HG02884 (cell line): ENCODE results near the gene CCNB2.
"Not testable (repeated sequence)": the region's sequence is repeated elsewhere in the genome, so short reads cannot be mapped to it uniquely, and the experiment has no call there.

Source experiments
- ATAC-seq: cut with Tn5 transposase; IDR thresholded peaks from one replicate; pipeline ENCODE4 v1.9.1; 2021; ENCODE audit warnings: mild to moderate bottlenecking, moderate library complexity; ENCODE audit not compliant: unreplicated experiment

The CCNB2 gene

DNA sequence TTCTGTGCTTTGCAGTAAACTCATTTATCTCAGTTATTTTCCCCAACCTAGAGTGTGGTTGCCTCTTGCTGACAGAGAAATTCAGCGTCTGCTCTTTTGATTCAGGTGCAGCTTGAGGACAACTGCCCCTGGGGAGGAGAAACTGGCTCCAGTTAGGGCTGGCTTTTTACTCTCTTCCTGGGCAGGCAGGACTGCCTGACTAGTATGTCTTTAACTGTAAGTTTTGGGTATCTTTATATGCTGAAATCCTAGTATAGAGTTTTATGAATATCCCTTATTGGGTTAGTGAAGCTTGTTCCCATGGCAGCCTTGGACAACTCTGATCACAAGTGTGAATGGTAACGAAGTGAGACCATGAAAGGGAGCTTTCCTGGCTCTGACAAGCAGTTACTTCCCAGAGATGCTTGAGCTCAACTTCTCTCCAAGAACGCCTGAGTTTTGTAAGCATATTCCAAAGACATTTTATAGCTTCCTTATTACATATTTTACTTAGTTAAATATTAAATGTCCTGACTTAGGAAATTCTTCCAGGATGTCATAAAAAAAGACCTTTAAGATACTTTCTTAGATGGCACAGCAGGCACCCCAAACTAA is 27.1 kb downstream of the CCNB2 start:
- ATAC-seq: no peak

DNA sequence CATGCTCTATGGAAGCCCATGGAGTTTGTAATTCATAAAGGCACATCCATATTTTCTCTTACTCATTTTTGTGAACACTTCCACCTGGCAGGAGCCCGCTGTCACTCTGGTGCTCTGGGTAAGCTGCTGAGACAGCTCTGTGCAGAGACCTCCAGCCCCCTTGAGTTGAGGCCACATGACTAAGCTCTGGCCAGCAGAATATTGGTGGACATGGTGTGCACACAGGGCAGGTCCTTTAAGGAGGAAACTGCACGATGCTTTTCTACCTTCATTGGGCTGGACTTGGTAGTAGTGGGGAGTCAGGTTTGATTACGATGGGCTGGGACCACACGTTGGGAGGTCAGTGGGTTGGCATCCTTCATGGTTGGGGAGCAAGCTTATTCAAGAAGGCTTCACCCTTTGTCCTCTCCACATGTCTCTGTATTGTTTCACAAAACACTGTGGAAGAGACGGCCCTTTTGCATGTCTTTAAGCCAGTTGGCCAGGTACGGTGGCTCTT is 29.0 kb downstream of the CCNB2 start:
- ATAC-seq: no peak

DNA sequence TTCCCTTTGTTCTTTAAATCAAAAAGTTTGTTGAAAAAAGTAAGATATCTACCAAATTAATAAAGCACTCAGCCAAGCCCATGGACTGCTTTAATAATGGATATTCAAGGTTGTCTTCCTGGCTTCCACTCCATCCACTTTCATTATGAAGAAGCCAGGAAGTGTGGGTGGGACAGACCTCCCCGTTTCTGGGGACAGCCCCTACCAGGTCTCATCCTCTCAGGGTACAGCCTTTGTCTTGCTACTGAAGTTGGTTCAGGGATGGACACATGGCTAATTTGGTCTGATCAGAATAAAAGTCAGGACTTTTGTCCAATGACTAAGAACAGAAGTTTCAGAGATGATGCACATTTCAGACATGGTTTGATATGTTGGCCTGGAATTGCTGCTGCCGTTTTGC is 32.6 kb downstream of the CCNB2 start:
- ATAC-seq: no peak

DNA sequence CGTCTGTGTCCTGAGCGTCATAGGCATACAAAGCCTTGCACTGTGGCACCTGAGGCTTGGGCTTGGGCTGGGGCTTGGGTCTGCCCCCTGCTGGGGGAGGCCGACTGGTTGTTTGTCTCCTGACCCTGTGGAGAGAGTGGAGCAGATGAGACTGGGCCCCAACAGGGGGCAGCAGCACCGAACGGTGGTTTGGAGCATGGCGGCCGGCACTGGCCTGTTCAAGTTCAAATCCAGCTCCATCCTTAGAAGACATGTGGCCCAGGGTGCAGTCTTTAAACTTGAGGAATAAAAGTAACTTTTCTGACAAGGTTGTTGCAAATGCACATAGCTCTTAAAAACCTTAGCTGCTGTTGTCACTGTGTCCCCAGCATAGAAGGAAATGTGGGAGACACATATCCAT is 33.3 kb downstream of the CCNB2 start:
- ATAC-seq: no peak

DNA sequence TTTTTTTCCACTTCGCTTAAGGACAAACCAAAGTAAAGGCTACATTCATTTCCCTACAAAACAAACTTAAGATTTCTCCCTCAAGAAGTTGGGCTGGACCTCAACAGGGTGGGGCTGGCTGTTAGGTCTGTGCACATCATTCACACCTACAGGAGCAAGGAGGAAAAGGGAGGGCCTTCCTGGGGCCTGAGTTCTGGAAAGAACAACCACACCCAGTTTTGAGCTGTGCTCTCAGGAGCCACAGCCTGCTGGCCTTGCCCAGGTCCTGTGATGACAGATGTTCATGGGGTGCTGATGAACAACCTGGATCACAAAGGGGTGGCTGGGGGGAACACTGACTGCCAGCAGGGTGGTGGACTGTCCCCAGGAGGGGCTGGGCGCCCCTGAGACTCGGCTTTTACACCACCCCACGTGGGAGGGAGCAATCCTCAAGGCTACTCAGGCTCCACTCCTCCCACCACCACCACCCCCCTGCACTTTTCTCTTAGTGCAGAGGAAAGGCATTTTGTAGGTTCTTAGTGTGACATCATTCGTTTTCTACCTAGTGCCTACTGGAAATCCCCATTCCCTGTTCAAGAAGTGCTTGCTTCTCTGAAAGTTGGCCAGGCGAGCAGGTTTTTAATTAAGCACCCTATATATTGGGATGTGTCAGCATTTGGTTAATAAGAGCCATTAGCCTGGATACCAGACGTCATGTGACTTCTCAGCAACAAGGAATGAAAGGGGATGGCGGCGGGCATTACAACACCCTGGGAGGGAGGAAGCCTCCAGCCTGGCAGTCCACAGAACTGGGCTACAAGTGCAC is 35.7 kb downstream of the CCNB2 start:
- no peak for ATAC-seq

DNA sequence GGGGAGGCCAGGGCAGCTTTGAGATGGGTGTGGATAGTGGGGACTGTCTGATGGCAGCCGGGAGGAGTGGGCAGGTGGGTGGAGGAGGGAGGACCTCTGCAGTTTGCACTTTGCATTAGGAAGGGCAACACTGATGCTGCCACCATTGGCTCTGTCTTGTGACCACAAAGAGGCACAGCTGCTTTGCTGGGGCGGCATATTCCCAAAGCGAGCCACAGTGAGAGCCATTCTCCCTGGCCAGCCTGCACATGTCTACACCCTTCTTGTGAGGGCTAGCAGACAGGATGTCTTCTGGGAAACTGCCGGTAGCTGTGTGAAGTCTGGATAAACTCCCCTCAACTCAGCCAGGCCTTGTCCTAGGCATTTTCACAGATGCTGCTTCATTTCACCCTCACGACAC is 38.3 kb downstream of the CCNB2 start:
- no peak for ATAC-seq

DNA sequence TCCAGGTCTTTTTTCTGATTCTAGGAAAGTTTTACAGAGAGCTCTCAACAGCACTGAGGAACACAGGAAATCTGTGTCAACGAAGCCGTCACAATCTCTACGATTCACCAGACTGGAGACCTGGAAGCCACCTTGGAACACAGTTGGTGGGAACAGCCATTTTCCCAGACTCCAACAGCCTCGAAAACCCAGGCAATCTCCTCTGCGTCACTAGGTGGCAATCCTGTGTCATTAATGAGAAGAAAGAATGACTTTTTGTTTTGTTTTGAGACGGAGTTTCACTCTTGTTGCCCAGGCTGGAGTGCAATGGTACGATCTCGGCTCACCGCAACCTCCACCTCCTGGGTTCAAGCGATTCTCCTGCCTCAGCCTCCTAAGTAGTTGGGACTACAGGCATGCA is 39.6 kb downstream of the CCNB2 start:
- ATAC-seq: not testable (repeated sequence)

DNA sequence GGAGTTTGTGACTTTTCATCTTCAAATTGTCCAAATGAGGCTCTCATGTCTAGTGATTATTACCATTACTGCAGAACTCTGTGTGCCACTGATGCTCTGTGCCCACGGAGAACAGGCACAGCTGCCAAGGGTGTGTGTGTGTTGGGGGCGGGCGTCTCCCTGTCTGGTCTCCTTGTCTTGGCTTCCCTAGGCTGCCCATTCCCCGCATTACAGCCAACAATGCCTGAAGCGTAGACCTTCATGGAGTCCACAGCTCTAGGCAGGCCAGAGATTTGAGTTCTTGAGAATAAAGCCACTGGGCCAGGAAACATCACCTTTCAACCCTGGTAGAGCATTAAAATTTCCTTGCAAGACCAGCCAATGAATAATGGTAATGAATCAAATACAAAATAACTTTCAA is 42.7 kb downstream of the CCNB2 start:
- no peak for ATAC-seq

DNA sequence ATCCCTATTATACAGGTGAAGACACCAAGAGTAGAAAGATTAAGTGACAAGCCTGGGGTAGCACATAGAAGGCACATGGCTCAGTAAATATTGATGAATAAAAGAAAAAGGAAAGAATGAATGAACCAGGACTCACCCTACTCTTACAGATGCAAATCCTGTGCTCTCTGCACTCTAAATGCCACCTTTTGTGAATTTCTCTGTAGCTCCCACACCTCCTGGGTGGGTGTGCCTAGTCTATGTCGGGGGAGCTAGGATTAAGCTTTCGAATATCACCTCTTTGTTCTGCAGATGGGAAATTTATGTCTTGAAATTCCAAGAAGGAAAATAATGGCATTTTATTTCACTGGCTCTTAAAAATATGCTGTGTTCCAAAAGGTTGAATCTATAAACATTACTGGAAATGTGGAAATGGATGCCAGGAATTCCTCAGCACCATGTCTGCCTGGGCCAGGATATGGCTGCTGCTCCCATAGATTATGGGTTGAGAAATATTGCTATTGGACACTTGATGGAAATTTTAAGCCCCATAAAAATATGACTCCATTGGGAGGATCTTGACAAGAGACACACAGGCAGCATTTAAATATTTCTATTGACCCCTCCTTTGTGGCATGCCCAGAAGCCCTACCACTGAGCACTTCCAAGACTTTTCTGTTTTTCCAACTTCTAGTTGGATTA is 43.3 kb downstream of the CCNB2 start:
- no peak for ATAC-seq

DNA sequence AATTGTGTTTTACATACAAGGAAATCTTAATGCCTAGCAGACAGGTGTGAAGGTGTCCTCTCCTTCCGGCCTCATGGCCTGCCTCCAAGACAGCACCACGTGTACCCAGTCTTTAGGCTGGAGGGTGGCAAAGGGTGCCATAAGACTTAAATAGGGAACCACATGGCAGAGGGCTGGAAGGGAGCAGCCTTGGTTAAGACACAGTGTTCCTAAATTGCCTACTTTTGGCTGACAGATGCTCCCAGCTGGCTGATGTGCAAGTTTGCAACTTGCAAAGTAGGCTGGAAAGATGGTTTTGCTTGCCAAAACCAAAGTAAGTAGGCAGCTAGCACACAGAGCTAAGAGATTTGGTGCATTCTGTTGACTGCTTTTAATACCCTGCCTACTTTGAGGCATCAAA is 45.2 kb downstream of the CCNB2 start:
- ATAC-seq: no peak

DNA sequence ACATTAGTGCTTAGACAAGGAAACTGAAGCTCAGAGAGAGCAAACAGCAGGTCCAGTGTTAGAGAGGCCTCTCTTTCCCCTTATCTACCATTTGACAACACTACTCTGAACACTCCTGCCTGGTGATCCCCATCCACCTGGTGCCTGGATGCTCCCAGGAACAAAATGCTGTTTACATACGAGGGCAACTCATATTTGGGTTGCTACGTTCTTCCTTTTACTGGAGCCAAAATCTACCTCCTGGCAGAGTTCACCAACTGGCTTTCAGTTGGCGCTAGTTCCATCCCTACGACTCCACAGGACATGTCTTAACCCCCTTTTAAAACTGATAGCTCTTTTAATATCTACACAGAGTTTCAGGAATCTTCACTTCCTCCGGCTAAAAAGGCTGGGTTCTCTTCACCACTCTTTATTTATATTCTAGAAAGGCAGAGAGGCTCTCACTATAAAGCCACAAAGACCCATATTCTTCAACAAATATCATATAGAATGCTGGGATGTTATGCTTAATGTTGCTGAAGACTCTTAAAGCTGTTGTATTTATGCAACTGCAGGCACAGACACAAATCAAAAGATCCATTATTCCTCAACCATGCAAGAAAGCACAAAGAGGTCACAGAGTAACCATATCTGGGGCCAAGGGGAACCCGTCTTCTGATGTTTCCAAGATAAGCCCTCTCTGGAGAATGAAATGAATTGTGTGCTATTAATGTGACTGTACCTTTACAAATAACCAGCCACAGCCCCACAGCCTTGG is 47.9 kb downstream of the CCNB2 start:
- ATAC-seq: no peak

DNA sequence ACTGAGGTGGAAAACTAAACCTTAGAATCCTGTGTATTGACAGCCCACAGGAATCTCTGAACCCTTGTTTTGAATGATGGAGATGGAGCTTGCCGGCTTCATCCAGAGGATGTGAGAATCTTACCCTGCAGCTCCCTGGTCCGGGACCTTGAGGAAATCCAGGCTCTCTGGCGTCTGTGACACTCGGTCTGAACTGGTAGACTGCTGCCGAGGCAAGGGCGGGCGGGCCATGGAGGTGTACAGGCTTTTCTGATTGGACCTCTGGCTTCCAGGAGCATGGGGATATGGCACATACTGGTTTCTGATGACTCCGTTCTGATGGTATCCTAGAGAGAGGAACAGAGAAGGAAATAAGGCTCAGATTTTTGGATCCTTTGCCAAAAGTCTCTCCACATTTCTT is 48.5 kb downstream of the CCNB2 start:
- no peak for ATAC-seq

DNA sequence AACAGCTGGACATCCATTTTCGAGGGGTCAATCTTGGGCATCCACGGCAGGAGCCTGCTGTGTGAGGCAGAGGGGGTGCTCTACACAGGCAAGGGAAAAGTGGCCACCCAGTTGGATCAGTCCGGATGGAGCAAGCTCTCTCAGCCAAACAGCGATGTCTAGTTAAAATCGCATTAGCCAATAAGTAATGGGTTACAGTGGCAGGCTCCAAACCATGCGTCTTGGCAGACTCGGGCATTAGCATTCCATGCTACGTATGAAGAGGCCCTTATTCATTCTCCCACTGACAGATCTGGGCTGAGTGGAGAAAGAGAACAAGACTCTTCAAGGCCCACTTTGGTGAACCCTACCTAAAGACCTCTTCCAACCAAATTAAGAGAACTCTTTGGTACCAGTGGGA is 49.3 kb downstream of the CCNB2 start:
- no peak for ATAC-seq

DNA sequence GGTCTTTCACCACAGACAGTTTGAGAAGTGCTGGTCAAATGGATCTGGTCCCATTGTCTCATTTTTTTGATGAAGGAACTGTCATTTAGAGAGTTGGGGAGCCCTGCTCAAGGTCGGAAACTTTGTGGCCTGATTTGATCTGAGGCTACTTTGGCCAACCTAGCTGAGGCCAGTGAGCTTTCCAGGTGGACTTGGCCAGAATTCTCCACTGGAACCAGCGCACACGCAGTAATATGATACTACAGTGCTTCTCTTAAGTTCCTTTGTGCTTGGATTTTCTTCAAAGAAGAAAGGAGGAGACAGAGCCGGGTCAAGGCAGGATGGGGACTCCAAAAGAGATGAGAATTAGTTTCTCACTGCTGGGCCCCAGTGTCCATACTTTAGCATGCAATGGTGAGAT is 50.5 kb downstream of the CCNB2 start:
- ATAC-seq: no peak

DNA sequence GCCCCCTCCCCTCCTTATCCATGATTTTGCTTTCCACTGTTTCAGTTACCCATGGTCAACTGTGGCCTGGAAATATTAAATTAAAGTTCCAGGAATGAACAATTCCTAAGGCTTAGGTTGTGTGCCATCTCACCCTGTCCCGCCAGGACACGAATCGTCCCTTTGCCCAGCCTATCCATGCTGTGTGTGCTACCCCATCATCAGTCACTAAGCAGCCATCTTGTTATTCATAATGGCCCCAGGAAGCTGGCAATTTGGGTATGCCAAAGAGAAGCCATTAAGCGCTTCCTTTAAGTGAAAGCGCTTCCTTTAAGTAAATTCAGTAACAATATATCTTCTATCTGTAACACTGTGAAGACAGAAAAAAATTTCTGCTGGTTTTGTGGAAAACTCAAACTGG is 52.5 kb downstream of the CCNB2 start:
- ATAC-seq: no peak

DNA sequence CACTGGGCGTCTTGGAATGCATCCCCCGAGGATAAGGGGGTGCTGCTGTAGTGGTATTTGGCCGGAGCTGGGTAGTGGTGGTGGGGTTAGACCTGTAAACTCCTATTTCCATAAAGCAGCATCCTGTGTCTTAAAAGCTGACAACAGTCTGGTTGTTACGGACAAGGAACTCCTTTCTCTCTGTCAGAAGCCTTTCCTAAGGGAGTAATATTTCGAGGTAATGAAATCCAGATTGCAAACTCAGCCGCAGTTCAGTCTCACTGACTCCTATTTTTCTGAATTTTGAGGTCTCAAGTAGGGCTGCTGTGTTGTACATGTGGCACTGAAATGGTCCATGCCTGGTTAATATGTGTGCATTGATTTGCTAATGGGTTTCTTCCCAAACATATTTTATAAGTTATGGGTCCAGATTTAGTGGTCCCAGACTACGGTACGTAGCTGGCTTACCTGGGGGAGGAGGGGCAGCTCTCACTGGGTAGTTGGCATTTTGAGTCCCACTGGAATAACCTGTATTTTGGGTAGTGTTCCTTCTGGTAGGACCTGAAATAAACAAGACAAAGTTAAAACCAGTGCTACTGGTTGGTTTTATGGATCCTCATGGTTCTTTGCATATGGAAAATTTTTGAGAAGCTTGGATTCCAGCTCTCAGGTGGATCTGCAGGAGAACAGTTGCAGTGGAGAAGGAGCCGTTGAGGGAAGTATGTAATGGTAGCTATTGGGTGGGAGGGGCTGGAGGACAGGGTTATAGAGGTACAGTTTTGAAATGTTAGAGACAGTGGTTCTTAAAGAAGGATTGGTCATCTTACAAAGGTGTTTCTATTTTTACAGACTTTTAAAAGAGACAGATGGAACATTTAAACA is 53.1 kb downstream of the CCNB2 start:
- no peak for ATAC-seq

- no peak for ATAC-seq
These were observed 53.7 kb downstream of the CCNB2 start for GRCh38 chr15:59158701-59159034.

- ATAC-seq: no peak
These were observed 54.3 kb downstream of the CCNB2 start for GRCh38 chr15:59159210-59159609.

DNA sequence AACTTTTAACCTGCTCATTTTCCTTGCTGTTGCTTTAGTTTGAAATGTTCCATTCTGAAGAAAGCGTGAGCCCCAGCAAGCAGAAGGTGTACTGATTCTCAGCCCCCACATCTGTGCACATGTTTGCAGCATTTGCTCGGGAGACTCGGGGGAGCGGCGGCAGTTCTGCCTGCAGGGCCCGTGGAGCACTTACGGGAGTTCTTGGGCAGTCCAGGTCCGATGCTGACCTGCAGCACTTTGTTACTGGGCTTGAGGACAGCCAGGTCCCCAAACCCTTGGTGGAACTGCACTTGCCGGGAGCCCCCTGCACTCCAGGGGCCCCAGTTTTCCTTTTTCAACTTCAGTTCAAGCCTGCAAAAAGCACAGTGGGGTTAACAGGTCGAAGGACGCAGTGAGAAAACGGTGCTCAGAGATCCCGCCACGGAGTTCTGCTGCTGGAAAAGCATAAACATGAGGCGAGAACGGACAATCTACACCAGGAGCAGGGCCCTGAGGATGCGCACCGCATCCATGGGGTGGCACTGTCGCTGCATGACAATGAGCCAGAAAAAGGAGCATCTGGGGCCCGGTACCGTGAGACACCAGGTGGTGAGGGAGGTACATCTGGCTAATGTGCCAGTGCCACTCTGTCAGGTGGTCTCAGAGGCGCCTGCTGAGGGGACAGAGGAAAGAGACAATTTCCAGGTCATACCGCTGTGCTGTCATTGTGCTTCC is 56.1 kb downstream of the CCNB2 start:
- no peak for ATAC-seq

- not testable (repeated sequence) for ATAC-seq
These were observed 57.1 kb downstream of the CCNB2 start for GRCh38 chr15:59162080-59162479.
